Measurements from ENCODE around the gene TMEM258. TPM values are rescaled to one million over a fixed set of nuclear protein-coding genes. Genes with fewer than 3 reads are reported as not detected.
A peak's percentile ranks its signal among the peaks of the same experiment; 100 is the strongest.

Gene TMEM258
- total RNA-seq, 1 donor from 2014 or later: 98.7 TPM

GRCh38 chr11:61760946-61761345 is 31.5 kb downstream of the TMEM258 start:
- no peak for DNase-seq (ENCODE audit: low spot score)

GRCh38 chr11:61757213-61757862 is 35.1 kb downstream of the TMEM258 start:
- DNase-seq (ENCODE audit: low spot score): no peak

GRCh38 chr11:61756452-61757212 is 35.8 kb downstream of the TMEM258 start:
- no peak for DNase-seq (ENCODE audit: low spot score)

- no peak for DNase-seq (ENCODE audit: low spot score)
Observed at GRCh38 chr11:61756147-61756451, 36.3 kb downstream of the TMEM258 start.

GRCh38 chr11:61754534-61755482 is 37.6 kb downstream of the TMEM258 start:
- DNase-seq (ENCODE audit: low spot score): no peak

- no peak for DNase-seq (ENCODE audit: low spot score)
Observed at GRCh38 chr11:61753672-61754071, 38.7 kb downstream of the TMEM258 start.

GRCh38 chr11:61752925-61753521 is 39.4 kb downstream of the TMEM258 start:
- DNase-seq (ENCODE audit: low spot score): no peak

- DNase-seq (ENCODE audit: low spot score): no peak
Observed at GRCh38 chr11:61752117-61752924, 40.1 kb downstream of the TMEM258 start, which contains the start of gene MYRF. Gene MYRF (plus strand): TSS chr11:61752636. CDS start chr11:61752745, 109 bp downstream.

GRCh38 chr11:61751384-61751783 is 41.0 kb downstream of the TMEM258 start:
- DNase-seq (ENCODE audit: low spot score): no peak

GRCh38 chr11:61750631-61751273 is 41.6 kb downstream of the TMEM258 start:
- no peak for DNase-seq (ENCODE audit: low spot score)

GRCh38 chr11:61749591-61750217 is 42.7 kb downstream of the TMEM258 start:
- no peak for DNase-seq (ENCODE audit: low spot score)

- no peak for DNase-seq (ENCODE audit: low spot score)
Observed at GRCh38 chr11:61747967-61748285, 44.5 kb downstream of the TMEM258 start.

GRCh38 chr11:61747192-61747966 is 45.0 kb downstream of the TMEM258 start:
- peak; percentile 81 for DNase-seq (ENCODE audit: low spot score)

GRCh38 chr11:61746442-61747191 is 45.8 kb downstream of the TMEM258 start:
- no peak for DNase-seq (ENCODE audit: low spot score)

- DNase-seq (ENCODE audit: low spot score): no peak
Observed at GRCh38 chr11:61745781-61746441, 46.5 kb downstream of the TMEM258 start.

GRCh38 chr11:61744609-61745156 is 47.7 kb downstream of the TMEM258 start:
- DNase-seq (ENCODE audit: low spot score): no peak

GRCh38 chr11:61744181-61744580 is 48.2 kb downstream of the TMEM258 start:
- DNase-seq (ENCODE audit: low spot score): no peak

Data from ureter (tissue), 1 donor.